GM19238 (cell line): ENCODE measurements around the gene TUT1.
"Not testable (repeated sequence)": the region's sequence is repeated elsewhere in the genome, so short reads cannot be mapped to it uniquely, and the experiment has no call there.

Experiments
- DNase-seq: peaks from one replicate; pipeline ENCODE4 v3.0.0; 2011; ENCODE audit warnings: low spot score; ENCODE audit not compliant: insufficient read length

The TUT1 gene

GRCh38 chr11:62579252-62579651, 12.1 kb downstream of the TUT1 start:
- no peak for DNase-seq

GRCh38 chr11:62578541-62578940, 12.8 kb downstream of the TUT1 start:
- no peak for DNase-seq

- no peak for DNase-seq
Measured at GRCh38 chr11:62577046-62577714, 14.1 kb downstream of the TUT1 start.

- no peak for DNase-seq
Measured at GRCh38 chr11:62575837-62576236, 15.5 kb downstream of the TUT1 start.

GRCh38 chr11:62575156-62575555, 16.2 kb downstream of the TUT1 start:
- DNase-seq = no peak

- DNase-seq = no peak
Measured at GRCh38 chr11:62574363-62575071, 16.8 kb downstream of the TUT1 start.

GRCh38 chr11:62573592-62574362, 17.5 kb downstream of the TUT1 start, which contains the start of gene EEF1G:
EEF1G (minus strand) TSS chr11:62573891; CDS start chr11:62573842, 49 bp downstream.
- DNase-seq = peak; percentile 97

GRCh38 chr11:62573006-62573591, 18.2 kb downstream of the TUT1 start:
- no peak for DNase-seq

- DNase-seq = no peak
Measured at GRCh38 chr11:62572431-62572830, 18.9 kb downstream of the TUT1 start.

- DNase-seq = not testable (repeated sequence)
Measured at GRCh38 chr11:62571493-62571892, 19.8 kb downstream of the TUT1 start.

GRCh38 chr11:62570903-62571302, 20.4 kb downstream of the TUT1 start:
- DNase-seq = not testable (repeated sequence)

- DNase-seq = no peak
Measured at GRCh38 chr11:62569611-62570010, 21.7 kb downstream of the TUT1 start.

GRCh38 chr11:62567018-62567633, 24.2 kb downstream of the TUT1 start:
- no peak for DNase-seq

- DNase-seq = no peak
Measured at GRCh38 chr11:62566247-62566646, 25.1 kb downstream of the TUT1 start.

GRCh38 chr11:62565100-62565802, 26.1 kb downstream of the TUT1 start:
- no peak for DNase-seq

GRCh38 chr11:62561677-62562230, 29.6 kb downstream of the TUT1 start:
- not testable (repeated sequence) for DNase-seq

- no peak for DNase-seq
Measured at GRCh38 chr11:62560566-62561103, 30.7 kb downstream of the TUT1 start.

GRCh38 chr11:62559626-62560025, 31.7 kb downstream of the TUT1 start:
- DNase-seq = not testable (repeated sequence)

- DNase-seq = no peak
Measured at GRCh38 chr11:62559204-62559603, 32.1 kb downstream of the TUT1 start.

- DNase-seq = no peak
Measured at GRCh38 chr11:62558669-62559068, 32.7 kb downstream of the TUT1 start.
